Measurements from ENCODE around the gene COL5A1. TPM values are rescaled to one million over a fixed set of nuclear protein-coding genes. Genes with fewer than 3 reads are reported as not detected.

Gene COL5A1
- total and polyA plus RNA-seq, 2 experiments from 2014 or later: 2.5 to 13.1 TPM

DNA sequence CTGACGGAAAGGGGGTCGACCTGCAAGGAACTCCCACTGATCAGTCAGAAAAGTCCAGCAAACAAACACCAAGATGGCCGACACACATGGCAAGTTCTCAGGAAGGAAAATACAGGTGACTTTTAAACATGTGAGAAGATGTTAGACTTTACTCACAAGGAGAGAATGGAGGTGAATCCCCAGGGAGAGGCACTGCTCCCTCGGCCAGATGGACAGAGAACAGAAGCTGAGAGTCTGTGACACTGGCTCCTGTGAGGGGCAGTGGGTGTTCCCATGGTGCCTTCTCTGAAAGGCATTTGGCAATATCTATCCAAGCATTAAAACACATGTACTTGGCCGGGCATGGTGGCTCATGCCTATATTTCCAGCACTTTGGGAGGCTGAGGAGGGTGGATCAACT lies 22.8 kb downstream of the COL5A1 start (continued):
- TF ChIP-seq, protein P1, sequence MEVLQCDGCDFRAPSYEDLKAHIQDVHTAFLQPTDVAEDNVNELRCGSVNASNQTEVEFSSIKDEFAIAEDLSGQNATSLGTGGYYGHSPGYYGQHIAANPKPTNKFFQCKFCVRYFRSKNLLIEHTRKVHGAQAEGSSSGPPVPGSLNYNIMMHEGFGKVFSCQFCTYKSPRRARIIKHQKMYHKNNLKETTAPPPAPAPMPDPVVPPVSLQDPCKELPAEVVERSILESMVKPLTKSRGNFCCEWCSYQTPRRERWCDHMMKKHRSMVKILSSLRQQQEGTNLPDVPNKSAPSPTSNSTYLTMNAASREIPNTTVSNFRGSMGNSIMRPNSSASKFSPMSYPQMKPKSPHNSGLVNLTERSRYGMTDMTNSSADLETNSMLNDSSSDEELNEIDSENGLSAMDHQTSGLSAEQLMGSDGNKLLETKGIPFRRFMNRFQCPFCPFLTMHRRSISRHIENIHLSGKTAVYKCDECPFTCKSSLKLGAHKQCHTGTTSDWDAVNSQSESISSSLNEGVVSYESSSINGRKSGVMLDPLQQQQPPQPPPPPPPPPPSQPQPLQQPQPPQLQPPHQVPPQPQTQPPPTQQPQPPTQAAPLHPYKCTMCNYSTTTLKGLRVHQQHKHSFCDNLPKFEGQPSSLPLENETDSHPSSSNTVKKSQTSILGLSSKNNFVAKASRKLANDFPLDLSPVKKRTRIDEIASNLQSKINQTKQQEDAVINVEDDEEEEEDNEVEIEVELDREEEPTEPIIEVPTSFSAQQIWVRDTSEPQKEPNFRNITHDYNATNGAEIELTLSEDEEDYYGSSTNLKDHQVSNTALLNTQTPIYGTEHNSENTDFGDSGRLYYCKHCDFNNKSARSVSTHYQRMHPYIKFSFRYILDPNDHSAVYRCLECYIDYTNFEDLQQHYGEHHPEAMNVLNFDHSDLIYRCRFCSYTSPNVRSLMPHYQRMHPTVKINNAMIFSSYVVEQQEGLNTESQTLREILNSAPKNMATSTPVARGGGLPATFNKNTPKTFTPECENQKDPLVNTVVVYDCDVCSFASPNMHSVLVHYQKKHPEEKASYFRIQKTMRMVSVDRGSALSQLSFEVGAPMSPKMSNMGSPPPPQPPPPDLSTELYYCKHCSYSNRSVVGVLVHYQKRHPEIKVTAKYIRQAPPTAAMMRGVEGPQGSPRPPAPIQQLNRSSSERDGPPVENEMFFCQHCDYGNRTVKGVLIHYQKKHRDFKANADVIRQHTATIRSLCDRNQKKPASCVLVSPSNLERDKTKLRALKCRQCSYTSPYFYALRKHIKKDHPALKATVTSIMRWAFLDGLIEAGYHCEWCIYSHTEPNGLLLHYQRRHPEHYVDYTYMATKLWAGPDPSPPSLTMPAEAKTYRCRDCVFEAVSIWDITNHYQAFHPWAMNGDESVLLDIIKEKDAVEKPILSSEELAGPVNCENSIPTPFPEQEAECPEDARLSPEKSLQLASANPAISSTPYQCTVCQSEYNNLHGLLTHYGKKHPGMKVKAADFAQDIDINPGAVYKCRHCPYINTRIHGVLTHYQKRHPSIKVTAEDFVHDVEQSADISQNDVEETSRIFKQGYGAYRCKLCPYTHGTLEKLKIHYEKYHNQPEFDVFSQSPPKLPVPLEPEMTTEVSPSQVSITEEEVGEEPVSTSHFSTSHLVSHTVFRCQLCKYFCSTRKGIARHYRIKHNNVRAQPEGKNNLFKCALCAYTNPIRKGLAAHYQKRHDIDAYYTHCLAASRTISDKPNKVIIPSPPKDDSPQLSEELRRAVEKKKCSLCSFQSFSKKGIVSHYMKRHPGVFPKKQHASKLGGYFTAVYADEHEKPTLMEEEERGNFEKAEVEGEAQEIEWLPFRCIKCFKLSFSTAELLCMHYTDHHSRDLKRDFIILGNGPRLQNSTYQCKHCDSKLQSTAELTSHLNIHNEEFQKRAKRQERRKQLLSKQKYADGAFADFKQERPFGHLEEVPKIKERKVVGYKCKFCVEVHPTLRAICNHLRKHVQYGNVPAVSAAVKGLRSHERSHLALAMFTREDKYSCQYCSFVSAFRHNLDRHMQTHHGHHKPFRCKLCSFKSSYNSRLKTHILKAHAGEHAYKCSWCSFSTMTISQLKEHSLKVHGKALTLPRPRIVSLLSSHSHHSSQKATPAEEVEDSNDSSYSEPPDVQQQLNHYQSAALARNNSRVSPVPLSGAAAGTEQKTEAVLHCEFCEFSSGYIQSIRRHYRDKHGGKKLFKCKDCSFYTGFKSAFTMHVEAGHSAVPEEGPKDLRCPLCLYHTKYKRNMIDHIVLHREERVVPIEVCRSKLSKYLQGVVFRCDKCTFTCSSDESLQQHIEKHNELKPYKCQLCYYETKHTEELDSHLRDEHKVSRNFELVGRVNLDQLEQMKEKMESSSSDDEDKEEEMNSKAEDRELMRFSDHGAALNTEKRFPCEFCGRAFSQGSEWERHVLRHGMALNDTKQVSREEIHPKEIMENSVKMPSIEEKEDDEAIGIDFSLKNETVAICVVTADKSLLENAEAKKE (CRISPR knock-in tag; IDR thresholded peaks at IDR 0.05): no peak
- TF ChIP-seq JUNB (IDR thresholded peaks at IDR 0.05; ENCODE audit: unreplicated experiment): no peak
- TF ChIP-seq, protein P2, sequence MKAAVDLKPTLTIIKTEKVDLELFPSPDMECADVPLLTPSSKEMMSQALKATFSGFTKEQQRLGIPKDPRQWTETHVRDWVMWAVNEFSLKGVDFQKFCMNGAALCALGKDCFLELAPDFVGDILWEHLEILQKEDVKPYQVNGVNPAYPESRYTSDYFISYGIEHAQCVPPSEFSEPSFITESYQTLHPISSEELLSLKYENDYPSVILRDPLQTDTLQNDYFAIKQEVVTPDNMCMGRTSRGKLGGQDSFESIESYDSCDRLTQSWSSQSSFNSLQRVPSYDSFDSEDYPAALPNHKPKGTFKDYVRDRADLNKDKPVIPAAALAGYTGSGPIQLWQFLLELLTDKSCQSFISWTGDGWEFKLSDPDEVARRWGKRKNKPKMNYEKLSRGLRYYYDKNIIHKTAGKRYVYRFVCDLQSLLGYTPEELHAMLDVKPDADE (IDR thresholded peaks at IDR 0.05): no peak

DNA sequence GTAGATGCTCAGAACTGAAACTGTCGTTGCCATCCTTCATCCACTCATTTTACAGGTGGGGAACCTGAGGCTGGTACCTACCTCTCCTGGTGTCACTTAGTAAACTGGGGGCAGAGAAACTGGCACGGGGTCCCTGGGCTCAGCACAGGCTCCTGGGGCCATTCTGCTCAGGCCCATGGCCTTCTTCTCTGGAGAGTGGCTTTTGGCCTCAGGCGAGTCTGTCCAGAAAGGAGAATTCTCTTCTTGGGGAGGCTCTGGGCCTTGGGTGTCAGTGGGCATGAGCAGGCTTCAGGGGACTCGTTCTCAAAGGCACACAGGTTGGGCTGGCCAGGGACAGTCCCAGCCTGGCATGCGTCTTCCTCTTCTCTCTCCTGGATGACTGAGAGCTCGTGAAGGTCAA lies 24.6 kb downstream of the COL5A1 start:
- Histone ChIP-seq H3K27ac (ENCODE audit: low read depth) (no peak overlapping the region), H3K27me3 (ENCODE audit: insufficient read depth) (no peaks in the 10 kb centered on the region), H3F3A (replicated peaks; ENCODE audit: low read depth) (no peaks in the 10 kb centered on the region), H3K4me1 (ENCODE audit: insufficient read depth) (no peaks in the 10 kb centered on the region), H2AFZ (no peak overlapping the region), H3K4me2 (no peak overlapping the region), H3K9me2 (ENCODE audit: insufficient read depth) (no peaks in the 10 kb centered on the region), H3K79me2 (replicated peaks; ENCODE audit: insufficient read depth) (no peaks in the 10 kb centered on the region), H3K4me3 (no peak overlapping the region), H4K20me1 (replicated peaks; ENCODE audit: insufficient read depth) (no peaks in the 10 kb centered on the region), H3K36me3 (ENCODE audit: insufficient read depth) (no peaks in the 10 kb centered on the region)
- Mint-ChIP-seq H3K4me1 (peaks cover 4% of the 10 kb centered on the region; the same call in 1 of the 3 replicates), H3K9me3 (peaks cover 9% of the 10 kb centered on the region; the same call in 2 of the 3 replicates), H3K4me3 (no peak overlapping the region), H3K27ac (no peak overlapping the region), H3K36me3 (ENCODE audit: low read depth) (no peaks in the 10 kb centered on the region; the same call in 2 of the 3 replicates), H3K27me3 (ENCODE audit: insufficient read depth, low read depth, poor library complexity) (peaks cover 14% of the 10 kb centered on the region)
- no peak for ATAC-seq
- no peak for DNase-seq (ENCODE audit: low spot score)
- no peak for TF ChIP-seq ZNF331 (CRISPR knock-in tag; IDR thresholded peaks at IDR 0.05; ENCODE audit: low read depth)
- no peak for TF ChIP-seq POLR2AphosphoS5 (IDR thresholded peaks at IDR 0.05; ENCODE audit: low read depth)
- TF ChIP-seq, protein P1 (CRISPR knock-in tag; IDR thresholded peaks at IDR 0.05): no peak
- TF ChIP-seq EZH2phosphoT487 (IDR thresholded peaks at IDR 0.05; ENCODE audit: unreplicated experiment): no peak

Data from GM23338 (cell line).